GM12874 (cell line): ENCODE measurements around the gene CCR2.

Experiments
- TF ChIP-seq, protein P1 (sequence below): IDR thresholded peaks from 2 replicates; pipeline ENCODE4 v1.5.1; 2011; ENCODE audit warnings: low read depth, mild to moderate bottlenecking, control low read depth, low read length, moderate library complexity; ENCODE audit not compliant: insufficient read depth

The CCR2 gene

DNA sequence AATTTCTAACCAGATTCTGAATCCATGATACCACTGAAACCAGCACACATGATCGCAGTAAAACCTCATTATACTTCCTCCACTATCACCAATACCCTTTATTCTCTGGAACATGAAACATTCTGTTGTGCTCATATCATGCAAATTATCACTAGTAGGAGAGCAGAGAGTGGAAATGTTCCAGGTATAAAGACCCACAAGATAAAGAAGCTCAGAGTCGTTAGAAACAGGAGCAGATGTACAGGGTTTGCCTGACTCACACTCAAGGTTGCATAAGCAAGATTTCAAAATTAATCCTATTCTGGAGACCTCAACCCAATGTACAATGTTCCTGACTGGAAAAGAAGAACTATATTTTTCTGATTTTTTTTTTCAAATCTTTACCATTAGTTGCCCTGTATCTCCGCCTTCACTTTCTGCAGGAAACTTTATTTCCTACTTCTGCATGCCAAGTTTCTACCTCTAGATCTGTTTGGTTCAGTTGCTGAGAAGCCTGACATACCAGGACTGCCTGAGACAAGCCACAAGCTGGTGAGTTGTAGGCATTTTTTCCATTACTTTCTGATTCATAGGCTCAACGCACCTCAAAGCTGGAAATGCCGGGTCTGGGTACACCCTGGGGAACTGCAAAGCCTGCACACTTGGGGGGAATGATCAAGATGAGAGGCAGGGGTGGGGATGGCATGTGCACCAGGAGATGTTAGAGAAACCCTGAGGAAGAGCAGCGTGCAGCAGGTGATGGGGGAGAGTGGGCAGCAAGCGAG is at the start of gene CCR2:
Gene CCR2 (plus strand): TSS at position 465 of the 764 bp plus-strand sequence. CDS start 3,417 bp downstream, outside the sequence.
- TF ChIP-seq, protein P1, sequence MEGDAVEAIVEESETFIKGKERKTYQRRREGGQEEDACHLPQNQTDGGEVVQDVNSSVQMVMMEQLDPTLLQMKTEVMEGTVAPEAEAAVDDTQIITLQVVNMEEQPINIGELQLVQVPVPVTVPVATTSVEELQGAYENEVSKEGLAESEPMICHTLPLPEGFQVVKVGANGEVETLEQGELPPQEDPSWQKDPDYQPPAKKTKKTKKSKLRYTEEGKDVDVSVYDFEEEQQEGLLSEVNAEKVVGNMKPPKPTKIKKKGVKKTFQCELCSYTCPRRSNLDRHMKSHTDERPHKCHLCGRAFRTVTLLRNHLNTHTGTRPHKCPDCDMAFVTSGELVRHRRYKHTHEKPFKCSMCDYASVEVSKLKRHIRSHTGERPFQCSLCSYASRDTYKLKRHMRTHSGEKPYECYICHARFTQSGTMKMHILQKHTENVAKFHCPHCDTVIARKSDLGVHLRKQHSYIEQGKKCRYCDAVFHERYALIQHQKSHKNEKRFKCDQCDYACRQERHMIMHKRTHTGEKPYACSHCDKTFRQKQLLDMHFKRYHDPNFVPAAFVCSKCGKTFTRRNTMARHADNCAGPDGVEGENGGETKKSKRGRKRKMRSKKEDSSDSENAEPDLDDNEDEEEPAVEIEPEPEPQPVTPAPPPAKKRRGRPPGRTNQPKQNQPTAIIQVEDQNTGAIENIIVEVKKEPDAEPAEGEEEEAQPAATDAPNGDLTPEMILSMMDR: no peak

DNA sequence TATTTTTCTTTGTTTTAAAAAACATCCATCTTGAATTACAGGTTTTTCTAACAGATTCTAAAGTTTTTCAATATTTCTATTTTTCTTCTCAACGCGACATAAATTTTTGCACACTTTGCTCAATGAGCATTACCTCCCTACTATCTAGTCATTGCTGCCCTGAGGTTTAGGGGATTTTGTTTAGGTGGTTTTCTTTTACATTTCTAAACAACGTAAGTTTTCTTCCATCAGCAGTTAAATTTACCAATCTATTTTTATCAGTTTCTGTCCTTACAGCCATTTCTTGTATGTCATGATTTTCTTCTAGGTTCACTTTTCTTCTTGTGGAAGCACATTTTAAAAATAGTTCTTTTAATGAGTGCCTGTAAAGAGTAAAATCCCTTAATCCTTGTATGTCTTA is 49.2 kb upstream of the CCR2 start:
- TF ChIP-seq, protein P1: no peak

DNA sequence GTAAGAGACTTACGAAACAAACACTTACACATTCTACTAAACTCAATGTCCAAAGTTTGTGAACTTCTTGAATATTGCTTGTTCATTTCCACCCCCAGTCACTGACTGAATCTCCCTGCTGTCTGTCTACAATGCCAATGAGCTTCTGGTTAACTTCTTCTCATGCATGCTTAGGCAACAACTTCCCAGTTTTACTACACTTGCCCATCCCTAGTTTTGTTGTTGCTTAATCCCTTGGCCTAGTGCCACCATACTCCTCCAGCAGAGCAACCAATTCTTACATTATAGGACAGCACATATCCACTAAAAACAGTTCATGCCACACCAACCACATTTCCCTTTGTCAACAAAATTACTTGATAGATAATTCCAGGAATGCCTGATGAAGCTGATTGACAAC is 40.9 kb upstream of the CCR2 start:
- TF ChIP-seq, protein P1: no peak

DNA sequence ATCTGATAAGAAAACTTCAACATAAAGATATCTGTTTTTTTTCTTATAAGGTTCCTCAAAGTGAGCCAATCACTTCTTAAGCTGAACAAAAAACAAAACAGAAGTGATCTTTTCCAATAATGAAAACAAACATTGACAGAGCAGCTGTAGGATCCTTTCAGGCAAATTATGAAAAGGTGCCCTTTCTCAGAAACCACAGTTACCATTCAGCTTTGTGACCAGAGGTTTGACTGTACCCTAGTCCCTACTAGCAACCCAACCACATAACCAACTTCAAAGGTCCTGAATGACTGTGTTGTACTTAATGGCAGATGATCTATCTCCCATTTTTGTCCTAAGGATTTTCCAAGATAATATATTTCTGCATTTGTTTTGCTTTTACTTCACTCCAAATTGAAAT is 39.4 kb upstream of the CCR2 start:
- TF ChIP-seq, protein P1: no peak

DNA sequence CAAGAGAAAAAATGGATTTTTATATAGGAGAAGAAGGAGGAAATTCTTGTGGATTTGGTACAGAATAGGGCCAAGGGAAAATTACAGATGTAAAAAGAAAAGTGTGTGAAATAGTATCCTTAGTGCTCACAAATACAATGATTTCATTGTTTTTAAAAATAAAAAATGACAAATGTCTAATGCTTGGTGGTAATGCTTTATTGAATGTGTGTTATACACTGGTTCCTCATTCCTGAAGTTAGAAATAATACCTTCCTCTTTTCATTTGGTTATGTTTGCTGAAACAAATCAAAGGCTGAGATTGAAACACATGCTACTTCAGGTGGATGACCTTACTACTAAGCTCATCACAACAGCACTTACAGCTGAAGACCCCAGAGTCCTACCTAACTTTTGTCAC is 37.7 kb upstream of the CCR2 start:
- TF ChIP-seq, protein P1: no peak

DNA sequence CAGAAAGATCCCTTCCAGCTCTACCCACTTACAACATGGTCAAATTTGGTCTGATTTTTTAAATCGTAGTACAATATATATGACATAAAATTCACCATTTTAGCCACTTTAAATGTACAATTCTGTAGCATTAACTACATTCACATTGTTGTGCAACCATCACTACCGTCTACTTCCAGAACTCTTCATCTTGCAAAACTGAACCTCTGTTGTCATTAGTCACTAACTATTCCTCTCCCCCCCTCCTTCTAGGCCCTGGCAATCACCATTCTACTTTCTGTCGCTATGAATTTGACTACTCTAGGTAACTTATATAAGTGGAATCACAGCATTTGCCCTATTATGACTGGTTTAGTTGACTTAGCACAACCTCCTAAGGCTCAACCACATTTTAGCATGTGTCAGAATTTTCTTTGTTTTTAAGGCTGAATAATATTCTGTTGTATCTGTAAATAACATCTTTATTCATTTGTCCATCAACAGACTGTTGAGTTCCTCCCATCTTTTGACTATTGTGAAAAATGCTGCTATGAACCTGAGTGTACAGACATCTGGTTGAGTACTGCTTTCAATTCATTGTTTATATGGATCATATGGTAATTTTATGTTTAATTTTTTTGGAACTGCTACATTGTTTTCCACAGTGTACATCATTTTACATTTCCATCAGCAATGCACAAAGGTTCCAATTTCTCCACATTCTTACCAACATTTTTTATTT is 35.5 kb upstream of the CCR2 start:
- TF ChIP-seq, protein P1: no peak

DNA sequence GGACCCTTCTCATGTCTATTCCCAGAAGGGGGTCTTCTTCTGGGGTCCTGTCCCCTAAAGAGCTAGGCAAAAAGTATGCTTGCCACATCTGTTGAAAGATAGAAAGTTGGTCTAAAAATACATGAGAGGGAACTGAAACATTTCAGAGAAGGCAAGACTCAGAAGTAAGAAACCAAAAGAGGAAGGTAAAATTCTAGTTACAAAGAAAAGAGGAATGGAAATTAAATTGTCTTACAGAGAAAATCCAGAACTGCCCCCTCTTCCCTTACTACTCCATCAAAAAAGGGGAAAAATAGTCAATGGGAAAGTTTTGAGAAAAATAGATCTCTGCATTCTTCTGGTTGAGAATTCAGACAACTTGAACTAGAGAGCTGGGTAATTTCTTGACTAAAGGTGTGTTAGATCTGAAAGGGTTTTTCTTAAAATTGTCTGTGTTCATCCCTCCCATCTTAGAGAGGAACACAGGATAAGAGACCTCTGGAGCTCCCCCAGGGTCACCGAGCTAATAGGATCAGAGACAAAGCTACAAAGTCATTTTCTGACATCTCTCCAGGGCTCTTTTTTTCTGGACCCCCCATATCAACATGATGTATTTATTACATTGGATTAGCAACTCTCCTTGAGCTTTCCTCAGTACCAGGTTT is 32.3 kb upstream of the CCR2 start:
- TF ChIP-seq, protein P1: no peak
